GM18498 (cell line): Measurements from ENCODE around the gene ABHD14A.
"Not testable (repeated sequence)": the region's sequence is repeated elsewhere in the genome, so short reads cannot be mapped to it uniquely, and the experiment has no call there.

ENCODE experiments used
- ATAC-seq: cut with Tn5 transposase; IDR thresholded peaks from one replicate; pipeline ENCODE4 v1.9.1; 2021; ENCODE audit warnings: mild to moderate bottlenecking, moderate library complexity; ENCODE audit not compliant: unreplicated experiment

Gene ABHD14A

GRCh38 chr3:51974963-51975851 lies at the start of gene ABHD14A:
Gene ABHD14A, plus strand, starts transcription at chr3:51975064. Its CDS starts 72 bp downstream, at chr3:51975136.
- peak; percentile 65 for ATAC-seq

GRCh38 chr3:51927061-51927977 lies 47.5 kb upstream of the ABHD14A start:
- no peak for ATAC-seq

- no peak for ATAC-seq
Observed at GRCh38 chr3:51928438-51928837, 46.4 kb upstream of the ABHD14A start.

- not testable (repeated sequence) for ATAC-seq
Observed at GRCh38 chr3:51928981-51929380, 45.9 kb upstream of the ABHD14A start.

- no peak for ATAC-seq
Observed at GRCh38 chr3:51929420-51930003, 45.4 kb upstream of the ABHD14A start.

- no peak for ATAC-seq
Observed at GRCh38 chr3:51930439-51930838, 44.4 kb upstream of the ABHD14A start.

- no peak for ATAC-seq
Observed at GRCh38 chr3:51931756-51932155, 43.1 kb upstream of the ABHD14A start.

- no peak for ATAC-seq
Observed at GRCh38 chr3:51932471-51933370, 42.1 kb upstream of the ABHD14A start.

- no peak for ATAC-seq
Observed at GRCh38 chr3:51933471-51934138, 41.3 kb upstream of the ABHD14A start.

- ATAC-seq: no peak
Observed at GRCh38 chr3:51934139-51934850, 40.6 kb upstream of the ABHD14A start.

GRCh38 chr3:51934991-51935885 lies 39.6 kb upstream of the ABHD14A start:
- no peak for ATAC-seq

GRCh38 chr3:51935886-51936755 lies 38.7 kb upstream of the ABHD14A start:
- no peak for ATAC-seq

- ATAC-seq: no peak
Observed at GRCh38 chr3:51937014-51937413, 37.9 kb upstream of the ABHD14A start.

GRCh38 chr3:51937611-51938450 lies 37.0 kb upstream of the ABHD14A start:
- no peak for ATAC-seq

GRCh38 chr3:51938780-51939425 lies 36.0 kb upstream of the ABHD14A start:
- ATAC-seq: no peak
